Measurements from ENCODE around the gene DSE.

DSE gene

DNA sequence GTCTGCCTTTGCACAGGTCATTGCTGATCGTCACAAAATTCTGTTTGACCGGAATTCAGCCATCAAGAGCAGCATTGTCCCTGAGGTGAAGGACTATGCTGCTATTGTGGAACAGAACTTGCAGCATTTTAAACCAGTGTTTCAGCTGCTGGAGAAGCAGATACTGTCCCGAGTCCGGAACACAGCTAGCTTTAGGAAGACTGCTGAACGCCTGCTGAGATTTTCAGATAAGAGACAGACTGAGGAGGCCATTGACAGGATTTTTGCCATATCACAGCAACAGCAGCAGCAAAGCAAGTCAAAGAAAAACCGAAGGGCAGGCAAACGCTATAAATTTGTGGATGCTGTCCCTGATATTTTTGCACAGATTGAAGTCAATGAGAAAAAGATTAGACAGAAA is 65.8 kb downstream of the DSE start:
- Histone ChIP-seq H3K27me3 (ENCODE audit: control insufficient read depth, insufficient read depth, low read length) (no peaks in the 10 kb centered on the region), H3K9me3 (replicated peaks; ENCODE audit: low read length) (no peaks in the 10 kb centered on the region), H3K4me1 (ENCODE audit: control insufficient read depth, insufficient read depth, low read length) (peaks cover 26% of the 10 kb centered on the region), H3K9ac (ENCODE audit: low read depth, low read length) (no peak overlapping the region), H3K4me2 (ENCODE audit: low read length) (no peak overlapping the region), H3K36me3 (ENCODE audit: insufficient read depth, low read length) (peaks cover 27% of the 10 kb centered on the region), H3K4me3 (ENCODE audit: low read length) (no peak overlapping the region)

- no peak overlapping the region for H3K4me3 ChIP-seq (ENCODE audit: low read length)
- no peaks in the 10 kb centered on the region for H3K9me3 ChIP-seq (replicated peaks; ENCODE audit: low read length)
Measured at GRCh38 chr6:116437656-116438055, 66.9 kb downstream of the DSE start.

GRCh38 chr6:116438590-116439448 is 68.1 kb downstream of the DSE start:
- H3K9ac ChIP-seq (ENCODE audit: low read depth, low read length) = peak overlapping the region; percentile 52
- no peak overlapping the region for H3K4me3 ChIP-seq (ENCODE audit: low read length)
- H3K9me3 ChIP-seq (replicated peaks; ENCODE audit: low read length) = no peaks in the 10 kb centered on the region
- no peaks in the 10 kb centered on the region for H3K27me3 ChIP-seq (ENCODE audit: control insufficient read depth, insufficient read depth, low read length)
- H3K4me1 ChIP-seq (ENCODE audit: control insufficient read depth, insufficient read depth, low read length) = peaks cover 36% of the 10 kb centered on the region
- peak overlapping the region; percentile 64 for H3K4me2 ChIP-seq (ENCODE audit: low read length)
- H3K36me3 ChIP-seq (ENCODE audit: insufficient read depth, low read length) = peaks cover 14% of the 10 kb centered on the region

More at GRCh38 chr6:116437656-116438055, 66.9 kb downstream of the DSE start:
- Histone ChIP-seq H3K4me1 (ENCODE audit: control insufficient read depth, insufficient read depth, low read length) (peaks cover 26% of the 10 kb centered on the region), H3K4me2 (ENCODE audit: low read length) (no peak overlapping the region), H3K36me3 (ENCODE audit: insufficient read depth, low read length) (peaks cover 23% of the 10 kb centered on the region), H3K9ac (ENCODE audit: low read depth, low read length) (no peak overlapping the region), H3K27me3 (ENCODE audit: control insufficient read depth, insufficient read depth, low read length) (no peaks in the 10 kb centered on the region)

DNA sequence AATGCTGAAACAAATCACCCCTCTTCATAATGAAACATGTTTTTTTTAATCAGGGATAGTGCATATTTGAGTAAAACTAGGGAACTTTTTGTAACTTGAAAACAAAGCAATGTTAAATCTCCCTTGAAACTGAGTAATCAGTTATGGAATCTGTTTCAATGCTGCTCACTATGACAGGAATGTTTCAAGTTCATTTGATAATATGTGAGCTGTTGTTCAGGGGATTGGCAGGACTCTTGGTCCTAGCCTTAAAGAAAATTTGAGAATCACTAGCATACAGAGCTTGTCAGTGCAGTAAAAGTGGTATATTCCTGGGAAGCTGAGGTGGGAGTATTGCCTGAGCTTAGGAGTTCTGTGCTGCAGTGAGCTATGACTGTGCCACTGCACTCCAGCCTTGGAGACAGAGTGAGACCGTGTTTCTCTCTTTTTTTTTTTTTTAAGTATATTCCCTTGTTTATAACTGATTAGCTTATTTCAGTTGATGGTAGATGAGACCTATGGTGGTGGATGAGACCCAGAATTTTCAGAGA is 68.8 kb downstream of the DSE start:
- H3K4me1 ChIP-seq (ENCODE audit: control insufficient read depth, insufficient read depth, low read length) = peaks cover 38% of the 10 kb centered on the region
- H3K9me3 ChIP-seq (replicated peaks; ENCODE audit: low read length) = no peaks in the 10 kb centered on the region
- no peak overlapping the region for H3K4me3 ChIP-seq (ENCODE audit: low read length)
- H3K36me3 ChIP-seq (ENCODE audit: insufficient read depth, low read length) = peaks cover 9% of the 10 kb centered on the region
- no peaks in the 10 kb centered on the region for H3K27me3 ChIP-seq (ENCODE audit: control insufficient read depth, insufficient read depth, low read length)
- H3K4me2 ChIP-seq (ENCODE audit: low read length) = peak overlapping the region; percentile 64
- peak overlapping the region; percentile 52 for H3K9ac ChIP-seq (ENCODE audit: low read depth, low read length)

GRCh38 chr6:116443105-116443504 is 72.4 kb downstream of the DSE start:
- Histone ChIP-seq H3K27me3 (ENCODE audit: control insufficient read depth, insufficient read depth, low read length) (no peaks in the 10 kb centered on the region), H3K4me2 (ENCODE audit: low read length) (no peak overlapping the region), H3K4me1 (ENCODE audit: control insufficient read depth, insufficient read depth, low read length) (peaks cover 54% of the 10 kb centered on the region)

DNA sequence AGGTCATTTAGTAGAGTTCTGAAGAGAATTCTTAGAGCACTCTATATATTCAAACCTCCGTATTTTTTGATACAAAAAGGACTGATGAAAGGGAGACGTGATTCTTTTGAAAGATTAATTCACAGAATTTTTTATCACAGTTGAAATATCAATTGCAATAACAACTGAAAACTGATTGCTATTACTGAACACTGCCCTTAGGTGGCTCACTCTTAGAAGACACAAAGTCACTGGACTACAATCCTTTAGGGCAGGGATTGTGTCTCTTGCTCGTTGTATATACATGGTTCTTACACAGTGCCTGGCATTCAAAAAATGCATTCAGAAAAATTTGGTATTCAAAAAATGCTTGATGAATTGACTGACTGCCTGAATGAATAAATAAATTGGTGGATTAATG is 73.3 kb downstream of the DSE start:
- Histone ChIP-seq H3K4me3 (ENCODE audit: low read length) (no peak overlapping the region), H3K4me1 (ENCODE audit: control insufficient read depth, insufficient read depth, low read length) (peaks cover 50% of the 10 kb centered on the region), H3K9ac (ENCODE audit: low read depth, low read length) (no peak overlapping the region), H3K36me3 (ENCODE audit: insufficient read depth, low read length) (no peaks in the 10 kb centered on the region), H3K27me3 (ENCODE audit: control insufficient read depth, insufficient read depth, low read length) (no peaks in the 10 kb centered on the region), H3K4me2 (ENCODE audit: low read length) (no peak overlapping the region), H3K9me3 (replicated peaks; ENCODE audit: low read length) (no peaks in the 10 kb centered on the region)

More at GRCh38 chr6:116443105-116443504, 72.4 kb downstream of the DSE start:
- Histone ChIP-seq H3K9me3 (replicated peaks; ENCODE audit: low read length) (no peaks in the 10 kb centered on the region), H3K4me3 (ENCODE audit: low read length) (no peak overlapping the region), H3K36me3 (ENCODE audit: insufficient read depth, low read length) (no peaks in the 10 kb centered on the region), H3K9ac (ENCODE audit: low read depth, low read length) (no peak overlapping the region)

- Histone ChIP-seq H3K9ac (ENCODE audit: low read depth, low read length) (no peak overlapping the region), H3K4me1 (ENCODE audit: control insufficient read depth, insufficient read depth, low read length) (peaks cover 45% of the 10 kb centered on the region), H3K4me3 (ENCODE audit: low read length) (no peak overlapping the region), H3K4me2 (ENCODE audit: low read length) (no peak overlapping the region), H3K9me3 (replicated peaks; ENCODE audit: low read length) (no peaks in the 10 kb centered on the region), H3K36me3 (ENCODE audit: insufficient read depth, low read length) (no peaks in the 10 kb centered on the region), H3K27me3 (ENCODE audit: control insufficient read depth, insufficient read depth, low read length) (no peaks in the 10 kb centered on the region)
Measured at GRCh38 chr6:116444575-116444974, 73.8 kb downstream of the DSE start.

DNA sequence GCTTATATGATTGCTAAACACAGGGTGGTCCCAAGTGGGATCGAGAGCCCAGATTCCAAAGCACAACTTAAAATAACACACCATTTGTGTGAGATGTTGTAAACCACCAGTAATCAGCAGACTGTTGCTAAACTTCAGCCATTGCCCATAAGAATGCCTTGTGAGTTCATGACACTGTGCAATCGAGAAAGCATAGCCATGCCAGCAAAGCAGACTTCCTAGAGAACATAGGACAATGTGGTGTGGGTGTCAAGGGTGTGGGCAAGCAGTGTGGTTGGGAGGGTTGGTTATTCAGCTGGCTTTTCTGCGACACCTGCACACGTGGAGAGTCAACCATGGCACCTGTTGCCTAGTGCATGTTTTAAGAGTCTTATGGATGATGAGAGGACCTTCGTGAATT is 74.4 kb downstream of the DSE start:
- H3K36me3 ChIP-seq (ENCODE audit: insufficient read depth, low read length) = no peaks in the 10 kb centered on the region
- no peaks in the 10 kb centered on the region for H3K27me3 ChIP-seq (ENCODE audit: control insufficient read depth, insufficient read depth, low read length)
- H3K9me3 ChIP-seq (replicated peaks; ENCODE audit: low read length) = no peaks in the 10 kb centered on the region
- peaks cover 39% of the 10 kb centered on the region for H3K4me1 ChIP-seq (ENCODE audit: control insufficient read depth, insufficient read depth, low read length)
- no peak overlapping the region for H3K9ac ChIP-seq (ENCODE audit: low read depth, low read length)
- no peak overlapping the region for H3K4me3 ChIP-seq (ENCODE audit: low read length)
- H3K4me2 ChIP-seq (ENCODE audit: low read length) = no peak overlapping the region

- H3K27me3 ChIP-seq (ENCODE audit: control insufficient read depth, insufficient read depth, low read length) = no peaks in the 10 kb centered on the region
- H3K9ac ChIP-seq (ENCODE audit: low read depth, low read length) = no peak overlapping the region
- H3K36me3 ChIP-seq (ENCODE audit: insufficient read depth, low read length) = no peaks in the 10 kb centered on the region
- H3K4me1 ChIP-seq (ENCODE audit: control insufficient read depth, insufficient read depth, low read length) = peaks cover 38% of the 10 kb centered on the region
- H3K4me3 ChIP-seq (ENCODE audit: low read length) = no peak overlapping the region
- H3K4me2 ChIP-seq (ENCODE audit: low read length) = no peak overlapping the region
- no peaks in the 10 kb centered on the region for H3K9me3 ChIP-seq (replicated peaks; ENCODE audit: low read length)
Measured at GRCh38 chr6:116446399-116446798, 75.7 kb downstream of the DSE start.

GRCh38 chr6:116447052-116447451 is 76.3 kb downstream of the DSE start:
- Histone ChIP-seq H3K27me3 (ENCODE audit: control insufficient read depth, insufficient read depth, low read length) (no peaks in the 10 kb centered on the region), H3K4me3 (ENCODE audit: low read length) (no peak overlapping the region), H3K9ac (ENCODE audit: low read depth, low read length) (peak overlapping the region; percentile 0), H3K9me3 (replicated peaks; ENCODE audit: low read length) (no peaks in the 10 kb centered on the region), H3K4me1 (ENCODE audit: control insufficient read depth, insufficient read depth, low read length) (peaks cover 38% of the 10 kb centered on the region), H3K4me2 (ENCODE audit: low read length) (peak overlapping the region; percentile 26), H3K36me3 (ENCODE audit: insufficient read depth, low read length) (no peaks in the 10 kb centered on the region)

DNA sequence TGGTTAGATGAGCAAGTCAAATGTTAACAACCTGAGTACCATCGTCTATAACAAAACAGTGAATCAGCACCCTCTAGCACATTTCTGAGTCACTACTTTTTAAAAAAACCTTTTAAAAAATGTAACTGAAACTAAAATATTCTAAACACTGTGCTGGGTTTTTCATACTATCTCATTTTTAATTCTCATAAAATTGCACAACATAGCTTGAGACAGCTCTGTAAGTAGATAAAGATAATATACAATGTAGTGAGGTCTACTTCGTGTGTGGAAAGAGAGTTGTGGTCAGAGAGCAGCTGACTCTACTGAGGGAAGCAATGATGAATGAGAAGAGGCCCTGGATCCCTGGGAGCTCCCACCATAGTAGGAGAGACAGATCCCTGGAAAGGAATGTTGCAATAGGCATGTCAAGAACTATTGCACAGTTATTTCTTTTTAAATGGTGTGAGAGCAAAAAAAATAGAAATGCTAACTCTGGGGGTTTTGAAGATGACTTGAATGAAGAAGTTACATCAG is 76.8 kb downstream of the DSE start:
- Histone ChIP-seq H3K36me3 (ENCODE audit: insufficient read depth, low read length) (no peaks in the 10 kb centered on the region), H3K4me1 (ENCODE audit: control insufficient read depth, insufficient read depth, low read length) (peaks cover 38% of the 10 kb centered on the region), H3K9me3 (replicated peaks; ENCODE audit: low read length) (no peaks in the 10 kb centered on the region), H3K4me2 (ENCODE audit: low read length) (peak overlapping the region; percentile 58), H3K9ac (ENCODE audit: low read depth, low read length) (peak overlapping the region; percentile 33), H3K27me3 (ENCODE audit: control insufficient read depth, insufficient read depth, low read length) (no peaks in the 10 kb centered on the region), H3K4me3 (ENCODE audit: low read length) (no peak overlapping the region)

Measured in skeletal muscle satellite cell (primary cell).